Liver (tissue), 9 donors: ENCODE measurements around the gene CAPZB. TPM values are rescaled to one million over a fixed set of nuclear protein-coding genes. Genes with fewer than 3 reads are reported as not detected.

Source experiments
- DNase-seq: peaks from one replicate; pipeline ENCODE4 v3.0.0-alpha.2; 2017; ENCODE audit warnings: low spot score
- H3K27ac ChIP-seq, 2 donors: one replicate each; pipeline ENCODE4 v1.7.0; 2013; ENCODE audit warnings: inconsistent platforms in 2 of 2, low read length in 2 of 2, control low read depth in 1 of 2, low read depth in 1 of 2, mild to moderate bottlenecking in 1 of 2
- H3K27me3 ChIP-seq, 4 donors: one replicate each; pipeline versions ENCODE4 v1.6.1 to v1.7.0; 2013; ENCODE audit warnings: low read length in 3 of 4, inconsistent platforms in 1 of 4, mild to moderate bottlenecking in 1 of 4, moderate library complexity in 1 of 4; ENCODE audit not compliant: control insufficient read depth in 4 of 4, insufficient read depth in 4 of 4
- H3K36me3 ChIP-seq, 4 donors: one replicate each; pipeline versions ENCODE4 v1.6.1 to v1.7.0; 2013; ENCODE audit warnings: low read length in 3 of 4, mild to moderate bottlenecking in 3 of 4, low read depth in 1 of 4, moderate library complexity in 1 of 4; ENCODE audit not compliant: control insufficient read depth in 4 of 4, insufficient read depth in 3 of 4
- H3K4me1 ChIP-seq, 4 donors: one replicate each; pipeline versions ENCODE4 v1.6.1 to v1.7.0; 2013; ENCODE audit warnings: low read length in 3 of 4, mild to moderate bottlenecking in 3 of 4, moderate library complexity in 1 of 4; ENCODE audit not compliant: control insufficient read depth in 4 of 4, insufficient read depth in 4 of 4
- H3K4me3 ChIP-seq, 3 donors: one replicate each; pipeline versions ENCODE4 v1.6.1 to v1.7.0; 2013; ENCODE audit warnings: low read length in 3 of 3, control low read depth in 1 of 3, low read depth in 1 of 3, mild to moderate bottlenecking in 1 of 3
- H3K9ac ChIP-seq, 2 donors: one replicate each; pipeline ENCODE4 v1.7.0; 2013; ENCODE audit warnings: low read length in 2 of 2, mild to moderate bottlenecking in 2 of 2, moderate library complexity in 2 of 2, control low read depth in 1 of 2, low read depth in 1 of 2
- H3K9me3 ChIP-seq, 4 donors: one replicate each; pipeline versions ENCODE4 v1.6.1 to v1.7.0; 2013; ENCODE audit warnings: low read length in 3 of 4; ENCODE audit not compliant: control insufficient read depth in 4 of 4
- EGR1 ChIP-seq, 2 donors: IDR thresholded peaks; 2 replicates each; pipeline ENCODE4 v1.6.1; 2016 to 2018; ENCODE audit warnings: antibody characterized with exemption in 2 of 2, low read depth in 2 of 2
- FOXA1 ChIP-seq: IDR thresholded peaks from 2 replicates; pipeline ENCODE4 v1.6.1; 2016; ENCODE audit warnings: antibody characterized with exemption
- GABPA ChIP-seq, 2 donors: IDR thresholded peaks in 1 of 2; conservative IDR thresholded peaks in 1 of 2; 2 replicates each; pipeline ENCODE4 v1.6.1; 2016; ENCODE audit warnings: antibody characterized with exemption in 2 of 2, mild to moderate bottlenecking in 1 of 2, moderate library complexity in 1 of 2
- HNF4A ChIP-seq, 2 donors: conservative IDR thresholded peaks; 2 replicates each; pipeline ENCODE4 v1.6.1; 2016; ENCODE audit warnings: antibody characterized with exemption in 2 of 2, mild to moderate bottlenecking in 2 of 2
- JUND ChIP-seq, 2 donors: IDR thresholded peaks; 2 replicates each; pipeline ENCODE4 v1.6.1; 2016; ENCODE audit warnings: antibody characterized with exemption in 2 of 2
- NR2F2 ChIP-seq: IDR thresholded peaks from 2 replicates; pipeline ENCODE4 v1.6.1; 2016; ENCODE audit warnings: antibody characterized with exemption
- RAD21 ChIP-seq, 2 donors: IDR thresholded peaks; 2 replicates each; pipeline ENCODE4 v1.6.1; 2016; ENCODE audit warnings: antibody characterized with exemption in 2 of 2, mild to moderate bottlenecking in 2 of 2
- RXRA ChIP-seq, 2 donors: IDR thresholded peaks; 2 replicates each; pipeline ENCODE4 v1.6.1; 2017 to 2018; ENCODE audit warnings: antibody characterized with exemption in 2 of 2, mild to moderate bottlenecking in 1 of 2
- SP1 ChIP-seq: IDR thresholded peaks from 2 replicates; pipeline ENCODE4 v1.6.1; 2018; ENCODE audit warnings: antibody characterized with exemption, mild to moderate bottlenecking
- TAF1 ChIP-seq: conservative IDR thresholded peaks from 2 replicates; pipeline ENCODE4 v1.6.1; 2016; ENCODE audit warnings: antibody characterized with exemption, mild to moderate bottlenecking
- YY1 ChIP-seq: IDR thresholded peaks from 2 replicates; pipeline ENCODE4 v1.6.1; 2016; ENCODE audit warnings: antibody characterized with exemption, mild to moderate bottlenecking
- WGBS: extraction: QIAGEN DNeasy Blood & Tissue Kit; methylation state at CpG from one replicate; pipeline ENCODE4 v1.1.7; 2013; 5-methylcytosine and 5-hydroxymethylcytosine counted together
- polyA plus RNA-seq, 2 donors: library from polyadenylated mRNA; stranded (reverse) in 1 of 2; unstranded in 1 of 2; fragments of 200-250 nt in 1 of 2; fragments of >200 nt in 1 of 2; fragmentation: Nextera tagmentation in 1 of 2; extraction: Ambion mirVana in 1 of 2; gene quantifications; one replicate each; pipeline versions ENCODE4 v1.2.1 to v1.2.3, GENCODE V29; 2013 to 2015
- total RNA-seq, 2 donors: library from RNA; depleted of rRNA; stranded (reverse); fragments of >200 nt; gene quantifications; one replicate each; pipeline ENCODE4 v1.2.3, GENCODE V29; 2014
- TF ChIP-seq, protein P1 (sequence below): IDR thresholded peaks from 2 replicates; pipeline ENCODE4 v1.6.1; 2016; ENCODE audit warnings: antibody characterized with exemption, mild to moderate bottlenecking
- TF ChIP-seq, protein P2 (sequence below): IDR thresholded peaks from 2 replicates; pipeline ENCODE4 v1.6.1; 2016; ENCODE audit warnings: antibody characterized with exemption
- TF ChIP-seq, protein P3 (sequence below): IDR thresholded peaks from 2 replicates; pipeline ENCODE4 v1.6.1; 2016; ENCODE audit warnings: antibody characterized with exemption
- donor health status: healthy.
- donor health status: healthy.
- donor health status: healthy.
- donor health status: healthy.
- donor health status: healthy.

Gene CAPZB
- total and polyA plus RNA-seq, 4 donors, result 38.3 to 98.9 (median 51.1) TPM

DNA sequence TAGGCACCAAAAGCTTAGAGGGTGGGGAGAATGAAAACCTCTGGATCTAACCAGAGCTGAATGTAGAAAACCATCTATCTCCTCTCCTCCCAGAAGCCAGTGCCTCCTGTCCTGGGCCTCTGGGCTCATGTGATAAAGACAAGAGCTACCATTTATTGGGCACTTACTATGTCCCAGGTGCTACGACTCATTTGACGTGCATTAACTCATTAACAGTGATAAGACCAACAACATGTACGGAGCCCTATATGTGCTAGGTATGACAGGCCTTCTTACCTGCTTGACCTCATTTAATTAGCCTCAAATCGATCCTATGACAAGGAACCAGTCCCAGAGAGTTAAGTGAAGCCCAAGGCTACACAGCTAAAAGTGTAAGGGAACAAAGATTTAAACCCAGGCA, 19.7 kb downstream of the CAPZB start:
- no peak for DNase-seq
- H3K4me3 ChIP-seq, result no peak overlapping the region
- 95% methylated on average over 4 of the region's 4 CpGs for WGBS
- peaks cover 13 to 47% (median 31%) of the 10 kb centered on the region in 4 donors for H3K4me1 ChIP-seq
- H3K27me3 ChIP-seq, result no peaks in the 10 kb centered on the region
- TF ChIP-seq, protein P1, sequence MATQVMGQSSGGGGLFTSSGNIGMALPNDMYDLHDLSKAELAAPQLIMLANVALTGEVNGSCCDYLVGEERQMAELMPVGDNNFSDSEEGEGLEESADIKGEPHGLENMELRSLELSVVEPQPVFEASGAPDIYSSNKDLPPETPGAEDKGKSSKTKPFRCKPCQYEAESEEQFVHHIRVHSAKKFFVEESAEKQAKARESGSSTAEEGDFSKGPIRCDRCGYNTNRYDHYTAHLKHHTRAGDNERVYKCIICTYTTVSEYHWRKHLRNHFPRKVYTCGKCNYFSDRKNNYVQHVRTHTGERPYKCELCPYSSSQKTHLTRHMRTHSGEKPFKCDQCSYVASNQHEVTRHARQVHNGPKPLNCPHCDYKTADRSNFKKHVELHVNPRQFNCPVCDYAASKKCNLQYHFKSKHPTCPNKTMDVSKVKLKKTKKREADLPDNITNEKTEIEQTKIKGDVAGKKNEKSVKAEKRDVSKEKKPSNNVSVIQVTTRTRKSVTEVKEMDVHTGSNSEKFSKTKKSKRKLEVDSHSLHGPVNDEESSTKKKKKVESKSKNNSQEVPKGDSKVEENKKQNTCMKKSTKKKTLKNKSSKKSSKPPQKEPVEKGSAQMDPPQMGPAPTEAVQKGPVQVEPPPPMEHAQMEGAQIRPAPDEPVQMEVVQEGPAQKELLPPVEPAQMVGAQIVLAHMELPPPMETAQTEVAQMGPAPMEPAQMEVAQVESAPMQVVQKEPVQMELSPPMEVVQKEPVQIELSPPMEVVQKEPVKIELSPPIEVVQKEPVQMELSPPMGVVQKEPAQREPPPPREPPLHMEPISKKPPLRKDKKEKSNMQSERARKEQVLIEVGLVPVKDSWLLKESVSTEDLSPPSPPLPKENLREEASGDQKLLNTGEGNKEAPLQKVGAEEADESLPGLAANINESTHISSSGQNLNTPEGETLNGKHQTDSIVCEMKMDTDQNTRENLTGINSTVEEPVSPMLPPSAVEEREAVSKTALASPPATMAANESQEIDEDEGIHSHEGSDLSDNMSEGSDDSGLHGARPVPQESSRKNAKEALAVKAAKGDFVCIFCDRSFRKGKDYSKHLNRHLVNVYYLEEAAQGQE, result no peak
- TF ChIP-seq RXRA (IDR thresholded peaks at IDR 0.05) (no peak), HNF4A (conservative IDR thresholded peaks at IDR 0.05) (no peak), TAF1 (no peak), RAD21 (IDR thresholded peaks at IDR 0.05) (no peak), EGR1 (IDR thresholded peaks at IDR 0.05; ENCODE audit: low read depth in 2 of 2) (no peak)
- TF ChIP-seq, protein P2, sequence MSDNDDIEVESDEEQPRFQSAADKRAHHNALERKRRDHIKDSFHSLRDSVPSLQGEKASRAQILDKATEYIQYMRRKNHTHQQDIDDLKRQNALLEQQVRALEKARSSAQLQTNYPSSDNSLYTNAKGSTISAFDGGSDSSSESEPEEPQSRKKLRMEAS, result no peak
- peak overlapping the region in 1 of 2 donors; percentile 48 for H3K9ac ChIP-seq
- no peaks in the 10 kb centered on the region for H3K9me3 ChIP-seq
- H3K27ac ChIP-seq, result peak overlapping the region; percentile 47 to 78
- H3K36me3 ChIP-seq, result no peaks in the 10 kb centered on the region

DNA sequence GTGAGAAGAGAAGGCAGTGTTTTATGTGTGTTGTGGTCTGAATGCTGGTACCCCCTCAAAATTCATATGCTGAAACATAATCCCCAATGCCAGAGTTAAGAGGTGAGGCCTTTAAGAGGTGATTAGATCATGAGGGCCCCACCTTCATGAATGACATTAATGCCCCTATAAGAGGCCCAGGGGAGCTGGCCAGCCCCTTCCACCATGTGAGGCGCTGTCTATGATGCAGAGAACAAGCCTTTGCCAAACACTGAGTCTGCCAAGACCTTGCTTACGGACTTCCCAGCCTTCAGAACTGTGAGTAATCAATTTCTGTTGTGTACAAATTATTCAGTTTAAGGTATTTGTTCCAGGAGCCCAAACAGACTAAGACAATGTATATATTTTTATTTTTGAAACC, 20.2 kb downstream of the CAPZB start:
- Histone ChIP-seq H3K27ac (peak overlapping the region; percentile 47 to 78), H3K36me3 (no peaks in the 10 kb centered on the region), H3K9me3 (no peaks in the 10 kb centered on the region), H3K27me3 (no peaks in the 10 kb centered on the region), H3K4me1 (peaks cover 13 to 47% (median 33%) of the 10 kb centered on the region in 4 donors), H3K9ac (no peak overlapping the region), H3K4me3 (no peak overlapping the region)
- no peak for DNase-seq
- TF ChIP-seq GABPA (IDR thresholded peaks at IDR 0.05 in 1 of 2, conservative IDR thresholded peaks at IDR 0.05 in 1 of 2), result no peak
- TF ChIP-seq, protein P1, result no peak
- no peak for TF ChIP-seq JUND (IDR thresholded peaks at IDR 0.05)
- no peak for TF ChIP-seq FOXA1
- TF ChIP-seq TAF1, result no peak
- no peak for TF ChIP-seq RXRA (IDR thresholded peaks at IDR 0.05)
- TF ChIP-seq YY1, result no peak
- TF ChIP-seq NR2F2, result no peak
- no peak for TF ChIP-seq SP1
- TF ChIP-seq EGR1 (IDR thresholded peaks at IDR 0.05; ENCODE audit: low read depth in 2 of 2), result no peak
- TF ChIP-seq, protein P2, result no peak
- TF ChIP-seq, protein P3, sequence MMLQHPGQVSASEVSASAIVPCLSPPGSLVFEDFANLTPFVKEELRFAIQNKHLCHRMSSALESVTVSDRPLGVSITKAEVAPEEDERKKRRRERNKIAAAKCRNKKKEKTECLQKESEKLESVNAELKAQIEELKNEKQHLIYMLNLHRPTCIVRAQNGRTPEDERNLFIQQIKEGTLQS, result no peak
- 50% methylated on average over 2 of the region's 2 CpGs for WGBS
